Natural killer cell treated with Interleukin-12 subunit alpha and Interleukin-12 subunit beta and Interleukin-15 and Interleukin-18, amount 100 ng/mL, for 72 hours (primary cell): ENCODE measurements around the gene HDGFL2. TPM values are rescaled to one million over a fixed set of nuclear protein-coding genes. Genes with fewer than 3 reads are reported as not detected.
A peak's percentile ranks its signal among the peaks of the same experiment; 100 is the strongest.

Experiments
- ATAC-seq, 2 donors: fragments of 150-1000 bp; cut with Tn5 transposase in 1 of 2; sonication (Bioruptor Pico), chemical (Tn5 transposase) in 1 of 2; 2 replicates each; pipeline ENCODE4 v1.10.0; 2021
- DNase-seq: peaks from one replicate; pipeline ENCODE4 v3.0.0; 2022; ENCODE audit warnings: low spot score
- H3K27ac Mint-ChIP-seq, 2 donors: 1 replicate in 1 of 2; 2 replicates in 1 of 2; pipeline ENCODE4 v1.8.0; 2022; ENCODE audit warnings: mixed read lengths in 2 of 2, mild to moderate bottlenecking in 1 of 2, moderate library complexity in 1 of 2
- H3K27me3 Mint-ChIP-seq, 2 donors: 1 replicate in 1 of 2; 2 replicates in 1 of 2; pipeline ENCODE4 v1.8.0; 2022; ENCODE audit warnings: mixed read lengths in 2 of 2
- H3K36me3 Mint-ChIP-seq: one replicate; pipeline ENCODE4 v1.8.0; 2022; ENCODE audit warnings: mixed read lengths
- H3K4me1 Mint-ChIP-seq, 2 donors: 1 replicate in 1 of 2; 2 replicates in 1 of 2; pipeline ENCODE4 v1.8.0; 2022; ENCODE audit warnings: low read depth in 2 of 2, mixed read lengths in 2 of 2, mild to moderate bottlenecking in 1 of 2
- H3K4me3 Mint-ChIP-seq: one replicate; pipeline ENCODE4 v1.8.0; 2022; ENCODE audit warnings: mixed read lengths
- H3K9me3 Mint-ChIP-seq: 2 replicates; pipeline ENCODE4 v1.8.0; 2022; ENCODE audit warnings: mixed read lengths
- total RNA-seq, 2 donors: library from RNA; stranded (reverse); gene quantifications; one replicate each; pipeline ENCODE4 v1.2.3, GENCODE V29; 2022

The HDGFL2 gene
- total RNA-seq, 2 donors from 2014 or later: 43.3 to 47.6 TPM

DNA sequence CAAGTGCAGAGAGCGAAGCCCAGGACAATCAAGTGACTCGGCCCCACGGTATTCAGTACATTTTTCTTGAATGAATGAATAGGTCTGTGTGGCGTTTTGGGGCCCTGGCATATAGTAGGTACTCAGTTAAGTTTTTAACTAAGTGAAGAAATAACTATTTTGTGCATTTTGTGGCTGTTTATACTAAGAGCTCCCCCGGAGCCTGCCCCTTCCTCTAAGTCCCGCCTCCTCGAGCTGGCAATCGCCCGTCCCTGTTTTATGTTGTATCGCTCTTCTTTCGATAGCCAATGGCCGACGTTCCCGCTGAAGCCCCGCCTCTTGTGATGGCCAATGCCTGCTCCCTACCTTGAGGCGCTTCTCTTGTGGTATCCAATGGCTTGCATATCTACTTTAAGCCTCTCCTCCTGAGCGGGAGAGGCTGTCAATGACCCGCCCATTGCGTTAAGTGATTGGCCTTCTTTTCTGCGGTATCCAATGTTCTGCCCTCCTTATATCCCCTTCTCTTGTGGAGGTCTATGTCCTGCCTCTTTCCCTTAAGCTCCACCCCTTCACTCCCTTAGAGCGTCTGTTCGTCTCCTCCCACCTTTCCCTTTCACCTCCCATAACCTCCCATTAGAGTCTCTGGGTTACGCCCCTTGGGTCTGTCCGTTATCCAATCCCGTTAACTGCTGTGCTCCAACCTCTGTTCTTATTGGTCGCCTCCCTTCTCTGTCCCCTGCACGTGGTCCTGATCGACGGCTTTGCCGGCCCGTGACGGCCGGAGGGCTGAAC is 509 bp upstream of the HDGFL2 start:
- no peaks in the 10 kb centered on the region for H3K27me3 Mint-ChIP-seq
- peak; percentile 93 to 94 for ATAC-seq
- no peak overlapping the region for H3K27ac Mint-ChIP-seq
- peak; percentile 99 for DNase-seq
- no peaks in the 10 kb centered on the region for H3K36me3 Mint-ChIP-seq
- H3K4me3 Mint-ChIP-seq: no peak overlapping the region
- H3K4me1 Mint-ChIP-seq: peaks cover 6 to 23% of the 10 kb centered on the region in 2 donors
- no peaks in the 10 kb centered on the region for H3K9me3 Mint-ChIP-seq

DNA sequence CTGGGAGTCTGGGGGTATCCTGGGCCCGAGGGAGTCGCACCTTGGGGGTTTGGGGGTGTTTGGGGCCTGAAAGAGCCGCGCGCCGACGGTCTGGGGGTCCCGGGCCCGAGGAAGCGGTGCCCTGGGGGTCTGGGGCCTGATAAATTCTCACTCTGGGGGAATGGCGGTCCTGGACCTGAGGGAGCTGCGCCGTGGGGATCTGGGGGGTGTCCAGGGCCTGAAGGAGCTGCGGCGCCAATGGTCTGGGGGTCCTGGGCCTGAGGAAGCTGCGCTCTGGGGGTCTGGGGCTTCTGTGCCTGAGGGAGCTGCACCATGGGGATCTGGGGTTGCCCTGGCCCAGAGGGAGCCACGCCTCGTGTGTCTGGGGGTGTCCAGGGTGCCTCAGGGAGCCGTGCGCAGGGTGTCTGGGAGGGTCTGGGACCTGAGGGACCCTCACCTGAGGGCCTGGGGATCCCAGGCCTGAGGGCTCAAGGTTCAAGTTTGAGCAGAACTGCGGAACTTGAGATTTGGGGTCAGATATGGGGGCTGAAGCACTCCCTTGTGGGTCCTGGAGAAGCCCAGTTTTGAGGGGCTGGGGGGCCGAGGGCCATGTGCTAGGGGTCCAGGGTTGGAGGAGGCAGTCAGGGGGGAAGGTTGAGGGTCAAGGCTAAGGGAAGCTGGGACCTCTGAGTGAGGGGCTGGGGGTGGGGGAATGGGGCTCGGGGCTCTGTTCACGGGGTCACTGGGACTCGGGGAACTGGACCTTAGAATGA is 1.1 kb downstream of the HDGFL2 start:
- peak overlapping the region; percentile 76 for H3K4me3 Mint-ChIP-seq
- H3K36me3 Mint-ChIP-seq: no peaks in the 10 kb centered on the region
- H3K4me1 Mint-ChIP-seq: peaks cover 6 to 23% of the 10 kb centered on the region in 2 donors
- H3K9me3 Mint-ChIP-seq: no peaks in the 10 kb centered on the region
- peak overlapping the region in 1 of 2 donors; percentile 85 for H3K27ac Mint-ChIP-seq
- no peaks in the 10 kb centered on the region for H3K27me3 Mint-ChIP-seq
- no peak for DNase-seq
- no peak for ATAC-seq

DNA sequence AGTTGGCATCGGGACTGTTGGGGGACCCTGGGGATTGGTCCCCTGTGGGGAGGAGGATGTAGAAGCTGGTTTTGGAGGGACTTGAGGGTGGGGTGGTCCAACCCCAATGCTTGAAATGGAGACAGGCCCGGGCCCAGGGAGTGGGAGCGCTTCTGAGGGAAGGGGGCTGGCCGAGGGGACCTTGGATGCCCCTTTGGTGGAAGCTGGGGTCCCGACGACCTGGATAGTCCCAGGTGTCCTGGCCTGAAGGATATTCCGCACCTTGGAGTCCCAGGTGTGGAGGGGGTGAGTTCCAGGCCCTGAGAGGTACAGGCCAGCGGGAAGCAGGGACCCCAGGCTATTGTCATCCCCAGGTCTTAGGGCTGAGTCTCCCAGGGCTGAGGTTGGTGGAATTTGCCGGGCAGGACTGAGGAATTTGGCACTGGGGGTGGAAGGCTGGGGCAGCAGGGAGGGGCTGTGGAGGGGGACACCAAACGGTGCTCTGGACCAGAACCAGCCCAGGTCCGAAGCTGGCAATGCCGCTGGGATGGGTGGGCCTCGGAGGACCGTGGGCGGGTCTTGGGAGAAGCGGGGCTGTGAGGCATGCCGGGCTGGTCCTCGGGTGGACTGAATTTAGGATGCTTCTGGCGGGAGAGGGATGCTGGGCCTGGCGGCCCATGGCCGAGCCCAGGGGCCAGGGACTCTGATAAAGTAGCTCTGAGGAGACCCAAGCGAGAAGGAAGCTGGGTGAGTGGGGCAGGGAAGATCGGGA is 1.8 kb downstream of the HDGFL2 start:
- H3K27me3 Mint-ChIP-seq: no peaks in the 10 kb centered on the region
- no peak for DNase-seq
- H3K9me3 Mint-ChIP-seq: no peaks in the 10 kb centered on the region
- peaks cover 6 to 23% of the 10 kb centered on the region in 2 donors for H3K4me1 Mint-ChIP-seq
- ATAC-seq: no peak
- no peaks in the 10 kb centered on the region for H3K36me3 Mint-ChIP-seq
- H3K27ac Mint-ChIP-seq: peak overlapping the region; percentile 10 to 85
- peak overlapping the region; percentile 76 for H3K4me3 Mint-ChIP-seq

DNA sequence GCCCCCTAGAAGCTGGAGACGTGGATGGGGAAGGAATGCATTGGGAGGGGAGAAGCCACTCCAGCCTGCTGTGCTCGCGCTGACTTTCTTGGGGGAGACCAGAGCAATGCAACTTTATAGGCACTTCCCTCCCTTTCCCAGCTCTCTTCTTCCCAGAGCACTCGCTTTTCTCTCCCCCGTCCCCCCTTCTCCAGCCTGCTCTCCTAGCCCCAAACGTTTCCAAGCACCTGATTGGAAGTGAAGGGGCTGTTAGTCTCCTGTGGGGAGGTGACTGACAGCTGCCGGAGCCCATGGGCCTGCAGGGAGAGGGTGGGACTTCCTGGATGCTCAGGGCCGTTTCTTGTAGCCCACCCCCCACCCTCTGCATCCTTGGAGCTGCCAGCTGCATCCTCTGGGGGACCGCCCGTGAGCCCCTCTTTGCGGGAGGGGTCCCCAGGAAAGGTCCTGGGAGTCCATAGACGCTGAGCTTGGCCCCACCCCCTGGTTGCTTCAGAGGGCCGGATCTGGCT is 2.5 kb downstream of the HDGFL2 start:
- ATAC-seq (no peak), DNase-seq (no peak)
- peaks cover 6 to 23% of the 10 kb centered on the region in 2 donors for H3K4me1 Mint-ChIP-seq
- H3K27me3 Mint-ChIP-seq: no peaks in the 10 kb centered on the region
- H3K4me3 Mint-ChIP-seq: peak overlapping the region; percentile 76
- no peaks in the 10 kb centered on the region for H3K9me3 Mint-ChIP-seq
- H3K36me3 Mint-ChIP-seq: no peaks in the 10 kb centered on the region
- H3K27ac Mint-ChIP-seq: peak overlapping the region; percentile 10 to 85

DNA sequence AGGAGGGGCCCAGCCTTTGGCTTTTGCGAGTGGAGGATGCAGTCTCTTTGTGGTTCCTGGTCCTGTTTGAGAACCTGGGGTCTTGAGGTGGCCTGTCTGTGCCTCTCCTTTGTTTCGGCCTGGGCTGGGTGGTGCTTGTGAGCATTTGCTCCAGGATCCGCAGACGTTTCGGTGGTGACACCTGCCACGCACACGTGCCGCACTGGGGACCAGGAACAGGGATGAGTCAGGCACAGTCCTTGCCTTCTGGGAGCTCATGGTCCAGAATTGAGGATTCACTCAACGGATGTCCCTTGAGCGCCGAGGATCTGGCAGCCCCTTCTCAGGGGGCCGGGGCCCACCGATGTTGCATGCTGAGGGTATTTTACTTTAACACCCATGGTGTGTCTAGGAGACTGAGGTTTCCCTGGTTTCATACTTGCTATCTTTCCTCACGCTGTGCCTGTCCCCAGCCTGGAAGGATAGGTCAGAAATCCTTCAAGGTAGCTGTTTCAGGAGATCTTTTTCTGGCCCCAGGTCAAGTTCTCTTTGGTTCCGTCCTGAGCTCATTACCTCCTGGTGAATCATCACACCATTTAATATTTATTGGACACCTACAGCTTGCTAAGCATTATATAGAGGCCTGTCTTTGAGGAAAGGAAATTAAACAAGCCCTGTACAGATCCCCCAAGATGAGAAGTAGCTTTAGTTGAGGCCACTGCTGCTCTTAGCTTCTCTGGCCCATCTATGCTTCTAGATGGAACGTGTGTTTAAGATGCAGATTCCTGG is 5.1 kb downstream of the HDGFL2 start:
- no peak overlapping the region for H3K4me3 Mint-ChIP-seq
- H3K36me3 Mint-ChIP-seq: no peaks in the 10 kb centered on the region
- peaks cover 0 to 18% of the 10 kb centered on the region in 2 donors for H3K4me1 Mint-ChIP-seq
- DNase-seq (no peak), ATAC-seq (no peak)
- no peaks in the 10 kb centered on the region for H3K9me3 Mint-ChIP-seq
- no peak overlapping the region for H3K27ac Mint-ChIP-seq
- H3K27me3 Mint-ChIP-seq: no peaks in the 10 kb centered on the region

DNA sequence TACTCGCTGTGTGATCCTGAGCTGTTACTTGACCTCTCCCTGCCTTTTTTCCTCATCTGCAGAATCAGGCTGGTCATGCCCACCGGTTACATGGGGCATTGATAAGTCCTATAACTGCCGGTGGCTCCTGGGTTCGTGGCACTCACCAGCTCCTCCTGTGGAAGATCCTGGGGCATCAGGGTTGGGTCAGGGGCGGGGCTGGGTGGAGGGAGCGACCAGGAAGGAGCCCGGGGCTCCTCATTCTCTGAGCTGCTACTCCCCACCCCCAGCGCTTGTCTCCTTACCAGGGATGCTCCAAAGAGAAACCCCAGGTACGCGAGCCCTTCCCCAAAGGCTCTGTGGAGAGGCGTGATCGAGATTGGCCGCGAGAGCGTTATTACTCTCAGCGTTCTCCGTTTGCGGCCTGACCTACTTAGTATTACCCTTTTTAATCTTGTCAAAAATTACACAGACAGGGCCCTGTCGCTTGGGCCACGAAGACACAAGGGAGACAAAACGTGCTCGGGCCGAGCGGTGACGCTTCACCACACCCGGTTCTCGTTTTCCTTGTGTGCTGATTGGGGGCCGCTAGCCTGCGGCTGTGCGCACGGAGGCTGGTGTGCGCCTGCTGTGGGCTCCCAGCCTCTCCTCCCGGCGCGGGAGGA is 10.7 kb downstream of the HDGFL2 start:
- ATAC-seq: no peak
- no peak for DNase-seq
- H3K27me3 Mint-ChIP-seq: no peaks in the 10 kb centered on the region
- no peak overlapping the region for H3K4me3 Mint-ChIP-seq
- H3K36me3 Mint-ChIP-seq: no peaks in the 10 kb centered on the region
- no peaks in the 10 kb centered on the region for H3K9me3 Mint-ChIP-seq
- peaks cover 0 to 4% of the 10 kb centered on the region in 2 donors for H3K4me1 Mint-ChIP-seq
- no peak overlapping the region for H3K27ac Mint-ChIP-seq

DNA sequence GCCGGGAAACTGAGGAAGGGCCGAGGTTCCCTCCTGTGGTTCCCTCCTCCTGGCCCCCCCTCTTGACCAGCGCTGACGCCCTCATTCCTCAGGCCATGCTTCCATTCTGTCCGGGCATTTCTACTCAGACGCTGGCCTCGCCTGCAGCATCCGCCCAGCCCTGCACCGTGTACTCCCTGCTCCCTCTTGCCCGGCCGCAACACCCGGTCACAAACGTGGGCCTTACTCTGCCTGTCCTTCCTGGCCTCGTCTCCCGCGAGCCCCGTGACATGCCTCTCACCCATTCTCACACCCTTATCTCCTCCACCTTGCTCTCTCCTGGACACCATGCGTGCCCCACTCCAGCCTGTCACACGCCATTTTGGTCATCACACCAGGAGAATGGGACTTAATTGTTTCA is 11.3 kb downstream of the HDGFL2 start:
- peak in 1 of 2 donors; percentile 36 for ATAC-seq
- Mint-ChIP-seq H3K27me3 (no peaks in the 10 kb centered on the region), H3K27ac (no peak overlapping the region), H3K4me3 (no peak overlapping the region), H3K4me1 (peaks cover 0 to 4% of the 10 kb centered on the region in 2 donors), H3K9me3 (no peaks in the 10 kb centered on the region), H3K36me3 (no peaks in the 10 kb centered on the region)
- DNase-seq: no peak

DNA sequence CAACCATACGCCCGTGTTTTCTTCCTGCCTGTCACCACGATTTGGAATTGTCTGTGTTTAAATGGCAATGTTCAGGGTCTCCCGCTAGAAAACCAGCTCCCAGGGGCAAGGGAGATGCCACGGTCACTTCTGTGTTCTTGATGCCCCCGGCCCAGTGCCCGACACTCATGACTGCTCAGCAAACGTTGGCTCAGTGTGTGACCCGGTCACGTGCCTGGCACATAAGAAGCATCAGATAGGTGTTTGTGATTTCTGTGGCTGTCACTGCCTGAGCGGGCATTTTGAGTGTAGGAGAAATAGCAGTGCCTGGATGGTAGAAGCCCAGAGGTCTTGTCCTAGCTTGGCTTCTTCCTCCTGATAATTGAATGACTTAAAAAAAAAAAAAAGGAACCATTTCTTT is 15.5 kb downstream of the HDGFL2 start:
- no peak for DNase-seq
- H3K27me3 Mint-ChIP-seq: no peaks in the 10 kb centered on the region
- H3K4me1 Mint-ChIP-seq: peaks cover 0 to 4% of the 10 kb centered on the region in 2 donors
- no peak overlapping the region for H3K27ac Mint-ChIP-seq
- no peak for ATAC-seq
- no peaks in the 10 kb centered on the region for H3K9me3 Mint-ChIP-seq
- no peak overlapping the region for H3K4me3 Mint-ChIP-seq
- no peaks in the 10 kb centered on the region for H3K36me3 Mint-ChIP-seq

DNA sequence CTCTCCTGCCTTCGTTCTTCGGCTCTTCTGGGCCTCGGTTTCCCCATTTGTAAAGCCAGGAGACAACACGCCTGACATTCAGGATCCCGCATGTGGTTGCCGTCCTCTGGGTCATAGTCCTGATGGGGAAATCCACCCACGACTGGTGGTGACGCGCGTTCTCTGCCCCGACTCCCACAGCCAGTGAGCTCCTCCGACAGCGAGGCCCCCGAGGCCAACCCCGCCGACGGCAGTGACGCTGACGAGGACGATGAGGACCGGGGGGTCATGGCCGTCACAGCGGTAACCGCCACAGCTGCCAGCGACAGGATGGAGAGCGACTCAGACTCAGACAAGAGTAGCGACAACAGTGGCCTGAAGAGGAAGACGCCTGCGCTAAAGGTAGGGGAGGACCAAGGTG is 16.4 kb downstream of the HDGFL2 start:
- Mint-ChIP-seq H3K9me3 (no peaks in the 10 kb centered on the region), H3K36me3 (no peaks in the 10 kb centered on the region), H3K4me3 (no peak overlapping the region), H3K4me1 (peaks cover 0 to 4% of the 10 kb centered on the region in 2 donors), H3K27ac (no peak overlapping the region), H3K27me3 (no peaks in the 10 kb centered on the region)
- DNase-seq (no peak), ATAC-seq (no peak)

DNA sequence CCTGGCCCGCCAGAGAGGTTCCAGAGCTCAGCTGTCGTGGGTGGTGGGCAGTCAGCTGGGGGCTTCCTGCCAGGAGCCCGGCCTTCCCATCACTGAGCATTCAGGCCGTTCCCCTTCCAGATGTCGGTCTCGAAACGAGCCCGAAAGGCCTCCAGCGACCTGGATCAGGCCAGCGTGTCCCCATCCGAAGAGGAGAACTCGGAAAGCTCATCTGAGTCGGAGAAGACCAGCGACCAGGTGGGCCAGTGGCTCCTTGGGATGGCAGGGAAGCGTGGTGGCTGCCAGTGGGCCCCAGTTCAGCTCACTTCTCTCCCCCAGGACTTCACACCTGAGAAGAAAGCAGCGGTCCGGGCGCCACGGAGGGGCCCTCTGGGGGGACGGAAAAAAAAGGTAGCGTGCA is 19.3 kb downstream of the HDGFL2 start:
- no peak overlapping the region for H3K27ac Mint-ChIP-seq
- no peaks in the 10 kb centered on the region for H3K27me3 Mint-ChIP-seq
- peaks cover 0 to 4% of the 10 kb centered on the region in 2 donors for H3K4me1 Mint-ChIP-seq

DNA sequence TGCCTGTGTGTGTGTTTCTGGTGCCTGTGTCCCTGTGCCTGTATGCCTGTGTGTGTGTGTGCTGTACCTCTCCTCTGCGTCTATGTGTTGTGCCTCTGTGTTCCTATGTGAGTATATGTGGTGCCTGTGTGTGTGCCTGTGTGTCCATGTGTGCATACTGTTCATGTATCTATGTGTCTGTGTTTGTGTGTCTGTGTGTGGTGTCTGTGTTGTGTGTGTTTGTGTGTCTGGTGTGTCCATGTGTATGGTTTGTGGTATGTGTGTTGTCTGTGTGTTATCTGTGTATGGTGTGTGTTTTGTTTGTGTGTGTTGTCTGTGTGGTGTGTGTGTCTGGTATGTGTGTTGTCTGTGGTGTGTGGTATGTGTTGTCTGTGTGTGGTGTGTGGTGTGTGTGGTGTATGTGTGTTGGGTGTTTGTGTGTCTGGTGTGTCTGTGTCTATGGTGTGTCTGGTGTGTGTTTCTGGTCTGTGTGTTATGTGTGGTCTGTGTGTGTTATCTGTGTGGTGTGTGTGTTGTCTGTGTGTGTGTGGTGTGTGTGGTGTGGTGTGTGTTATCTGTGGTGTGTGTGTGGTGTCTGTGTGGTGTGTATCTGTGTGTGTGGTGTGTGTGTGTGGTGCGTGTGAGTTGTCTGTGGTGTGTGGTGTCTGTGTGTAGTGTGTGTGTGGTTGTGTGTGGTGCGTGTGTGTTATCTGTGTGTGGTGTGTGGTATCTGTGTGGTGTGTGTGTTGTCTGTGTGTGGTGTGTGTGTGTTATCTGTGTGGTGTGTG is 20.4 kb downstream of the HDGFL2 start:
- no peaks in the 10 kb centered on the region for H3K9me3 Mint-ChIP-seq
- no peak overlapping the region for H3K4me3 Mint-ChIP-seq
- peaks cover 0 to under 1% of the 10 kb centered on the region in 2 donors for H3K4me1 Mint-ChIP-seq
- DNase-seq (no peak), ATAC-seq (no peak)
- no peaks in the 10 kb centered on the region for H3K27me3 Mint-ChIP-seq
- H3K27ac Mint-ChIP-seq: no peak overlapping the region
- H3K36me3 Mint-ChIP-seq: no peaks in the 10 kb centered on the region

More for the DNA sequence above, 19.3 kb downstream of the HDGFL2 start:
- ATAC-seq: no peak
- no peak overlapping the region for H3K4me3 Mint-ChIP-seq
- DNase-seq: no peak
- no peaks in the 10 kb centered on the region for H3K36me3 Mint-ChIP-seq
- no peaks in the 10 kb centered on the region for H3K9me3 Mint-ChIP-seq
